Liver (tissue), 9 donors: Measurements from ENCODE around the gene ZDHHC6. TPM values are rescaled to one million over a fixed set of nuclear protein-coding genes. Genes with fewer than 3 reads are reported as not detected.
A peak's percentile ranks its signal among the peaks of the same experiment; 100 is the strongest.

Experiments used
- DNase-seq: peaks from one replicate; pipeline ENCODE4 v3.0.0-alpha.2; 2017; ENCODE audit warnings: low spot score
- H3K27ac ChIP-seq, 2 donors: one replicate each; pipeline ENCODE4 v1.7.0; 2013; ENCODE audit warnings: inconsistent platforms in 2 of 2, low read length in 2 of 2, control low read depth in 1 of 2, low read depth in 1 of 2, mild to moderate bottlenecking in 1 of 2
- H3K27me3 ChIP-seq, 4 donors: one replicate each; pipeline versions ENCODE4 v1.6.1 to v1.7.0; 2013; ENCODE audit warnings: low read length in 3 of 4, inconsistent platforms in 1 of 4, mild to moderate bottlenecking in 1 of 4, moderate library complexity in 1 of 4; ENCODE audit not compliant: control insufficient read depth in 4 of 4, insufficient read depth in 4 of 4
- H3K36me3 ChIP-seq, 4 donors: one replicate each; pipeline versions ENCODE4 v1.6.1 to v1.7.0; 2013; ENCODE audit warnings: low read length in 3 of 4, mild to moderate bottlenecking in 3 of 4, low read depth in 1 of 4, moderate library complexity in 1 of 4; ENCODE audit not compliant: control insufficient read depth in 4 of 4, insufficient read depth in 3 of 4
- H3K4me1 ChIP-seq, 4 donors: one replicate each; pipeline versions ENCODE4 v1.6.1 to v1.7.0; 2013; ENCODE audit warnings: low read length in 3 of 4, mild to moderate bottlenecking in 3 of 4, moderate library complexity in 1 of 4; ENCODE audit not compliant: control insufficient read depth in 4 of 4, insufficient read depth in 4 of 4
- H3K4me3 ChIP-seq, 3 donors: one replicate each; pipeline versions ENCODE4 v1.6.1 to v1.7.0; 2013; ENCODE audit warnings: low read length in 3 of 3, control low read depth in 1 of 3, low read depth in 1 of 3, mild to moderate bottlenecking in 1 of 3
- H3K9ac ChIP-seq, 2 donors: one replicate each; pipeline ENCODE4 v1.7.0; 2013; ENCODE audit warnings: low read length in 2 of 2, mild to moderate bottlenecking in 2 of 2, moderate library complexity in 2 of 2, control low read depth in 1 of 2, low read depth in 1 of 2
- H3K9me3 ChIP-seq, 4 donors: one replicate each; pipeline versions ENCODE4 v1.6.1 to v1.7.0; 2013; ENCODE audit warnings: low read length in 3 of 4; ENCODE audit not compliant: control insufficient read depth in 4 of 4
- EGR1 ChIP-seq, 2 donors: IDR thresholded peaks; 2 replicates each; pipeline ENCODE4 v1.6.1; 2016 to 2018; ENCODE audit warnings: antibody characterized with exemption in 2 of 2, low read depth in 2 of 2
- FOXA1 ChIP-seq: IDR thresholded peaks from 2 replicates; pipeline ENCODE4 v1.6.1; 2016; ENCODE audit warnings: antibody characterized with exemption
- FOXA2 ChIP-seq: IDR thresholded peaks from 2 replicates; pipeline ENCODE4 v1.6.1; 2016; ENCODE audit warnings: antibody characterized with exemption
- GABPA ChIP-seq, 2 donors: IDR thresholded peaks in 1 of 2; conservative IDR thresholded peaks in 1 of 2; 2 replicates each; pipeline ENCODE4 v1.6.1; 2016; ENCODE audit warnings: antibody characterized with exemption in 2 of 2, mild to moderate bottlenecking in 1 of 2, moderate library complexity in 1 of 2
- HNF4A ChIP-seq, 2 donors: conservative IDR thresholded peaks; 2 replicates each; pipeline ENCODE4 v1.6.1; 2016; ENCODE audit warnings: antibody characterized with exemption in 2 of 2, mild to moderate bottlenecking in 2 of 2
- HNF4G ChIP-seq: IDR thresholded peaks from 2 replicates; pipeline ENCODE4 v1.6.1; 2016; ENCODE audit warnings: antibody characterized with exemption
- JUND ChIP-seq, 2 donors: IDR thresholded peaks; 2 replicates each; pipeline ENCODE4 v1.6.1; 2016; ENCODE audit warnings: antibody characterized with exemption in 2 of 2
- NR2F2 ChIP-seq: IDR thresholded peaks from 2 replicates; pipeline ENCODE4 v1.6.1; 2016; ENCODE audit warnings: antibody characterized with exemption
- RAD21 ChIP-seq, 2 donors: IDR thresholded peaks; 2 replicates each; pipeline ENCODE4 v1.6.1; 2016; ENCODE audit warnings: antibody characterized with exemption in 2 of 2, mild to moderate bottlenecking in 2 of 2
- RXRA ChIP-seq, 2 donors: IDR thresholded peaks; 2 replicates each; pipeline ENCODE4 v1.6.1; 2017 to 2018; ENCODE audit warnings: antibody characterized with exemption in 2 of 2, mild to moderate bottlenecking in 1 of 2
- SP1 ChIP-seq: IDR thresholded peaks from 2 replicates; pipeline ENCODE4 v1.6.1; 2018; ENCODE audit warnings: antibody characterized with exemption, mild to moderate bottlenecking
- TAF1 ChIP-seq: conservative IDR thresholded peaks from 2 replicates; pipeline ENCODE4 v1.6.1; 2016; ENCODE audit warnings: antibody characterized with exemption, mild to moderate bottlenecking
- YY1 ChIP-seq: IDR thresholded peaks from 2 replicates; pipeline ENCODE4 v1.6.1; 2016; ENCODE audit warnings: antibody characterized with exemption, mild to moderate bottlenecking
- WGBS: extraction: QIAGEN DNeasy Blood & Tissue Kit; methylation state at CpG from one replicate; pipeline ENCODE4 v1.1.7; 2013; 5-methylcytosine and 5-hydroxymethylcytosine counted together
- polyA plus RNA-seq, 2 donors: library from polyadenylated mRNA; stranded (reverse) in 1 of 2; unstranded in 1 of 2; fragments of 200-250 nt in 1 of 2; fragments of >200 nt in 1 of 2; fragmentation: Nextera tagmentation in 1 of 2; extraction: Ambion mirVana in 1 of 2; gene quantifications; one replicate each; pipeline versions ENCODE4 v1.2.1 to v1.2.3, GENCODE V29; 2013 to 2015
- total RNA-seq, 2 donors: library from RNA; depleted of rRNA; stranded (reverse); fragments of >200 nt; gene quantifications; one replicate each; pipeline ENCODE4 v1.2.3, GENCODE V29; 2014
- TF ChIP-seq, protein P1 (sequence below): IDR thresholded peaks from 2 replicates; pipeline ENCODE4 v1.6.1; 2016; ENCODE audit warnings: antibody characterized with exemption
- TF ChIP-seq, protein P2 (sequence below): fragments of 150-350 bp; IDR thresholded peaks from 2 replicates; pipeline ENCODE4 v1.5.1; 2017; ENCODE audit warnings: improper control_type of control experiment, low read depth, low read length; ENCODE audit not compliant: missing input control
- TF ChIP-seq, protein P3 (sequence below): IDR thresholded peaks from 2 replicates; pipeline ENCODE4 v1.6.1; 2016; ENCODE audit warnings: antibody characterized with exemption
- TF ChIP-seq, protein P4 (sequence below): IDR thresholded peaks from 2 replicates; pipeline ENCODE4 v1.6.1; 2016; ENCODE audit warnings: antibody characterized with exemption
- TF ChIP-seq, protein P5 (sequence below): IDR thresholded peaks from 2 replicates; pipeline ENCODE4 v1.6.1; 2016; ENCODE audit warnings: antibody characterized with exemption, mild to moderate bottlenecking
- donor health status: healthy.
- donor health status: healthy.
- donor health status: healthy.
- donor health status: healthy.
- donor health status: healthy.

ZDHHC6 gene, protein sequence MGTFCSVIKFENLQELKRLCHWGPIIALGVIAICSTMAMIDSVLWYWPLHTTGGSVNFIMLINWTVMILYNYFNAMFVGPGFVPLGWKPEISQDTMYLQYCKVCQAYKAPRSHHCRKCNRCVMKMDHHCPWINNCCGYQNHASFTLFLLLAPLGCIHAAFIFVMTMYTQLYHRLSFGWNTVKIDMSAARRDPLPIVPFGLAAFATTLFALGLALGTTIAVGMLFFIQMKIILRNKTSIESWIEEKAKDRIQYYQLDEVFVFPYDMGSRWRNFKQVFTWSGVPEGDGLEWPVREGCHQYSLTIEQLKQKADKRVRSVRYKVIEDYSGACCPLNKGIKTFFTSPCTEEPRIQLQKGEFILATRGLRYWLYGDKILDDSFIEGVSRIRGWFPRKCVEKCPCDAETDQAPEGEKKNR
- total RNA-seq: 10 to 100 TPM; 14.1 to 19.4 TPM
- polyA plus RNA-seq: 10 to 100 TPM; 13.2 to 18.3 TPM

DNA sequence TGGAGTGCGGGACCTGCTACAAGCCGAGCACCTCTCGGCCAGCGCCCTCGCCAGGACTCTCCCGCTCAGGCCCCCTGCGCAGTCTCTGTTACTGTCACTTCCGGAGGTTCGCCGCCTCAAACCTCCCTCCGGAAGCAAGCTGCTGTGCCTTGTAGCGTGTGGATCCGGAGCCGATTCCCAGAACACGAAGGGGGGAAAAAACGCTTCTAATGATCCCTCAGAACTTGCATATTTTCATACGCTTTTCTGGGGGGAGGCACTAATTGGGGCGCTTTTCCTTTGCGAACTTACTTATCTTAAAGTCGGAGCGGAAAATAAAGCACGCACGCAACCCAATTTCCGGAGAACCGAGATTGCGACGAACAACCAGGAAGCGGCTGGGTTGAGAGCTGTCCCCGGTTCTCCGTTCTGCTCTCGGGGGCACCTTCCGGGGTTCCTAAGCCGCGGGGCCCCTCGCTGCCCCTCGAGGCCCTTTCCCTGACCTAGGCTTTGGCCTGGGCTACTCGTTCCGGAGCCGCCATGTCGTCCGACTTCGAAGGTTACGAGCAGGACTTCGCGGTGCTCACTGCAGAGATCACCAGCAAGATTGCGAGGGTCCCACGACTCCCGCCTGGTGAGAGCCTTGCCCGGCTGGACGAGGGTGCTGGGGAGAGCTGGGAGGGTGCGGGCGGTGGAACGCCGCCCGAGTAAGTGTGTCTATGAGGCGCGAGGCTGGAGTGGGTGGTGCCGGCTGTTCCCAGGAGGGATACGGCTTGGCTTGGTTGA lies at the start of gene ZDHHC6, which contains the start of gene VTI1A:
Gene ZDHHC6, minus strand, starts transcription at position 60 of the 765 bp plus-strand sequence. CDS start 1,478 bp downstream, outside the sequence.
Gene VTI1A, plus strand, starts transcription at position 361 of the 765 bp plus-strand sequence. Its CDS starts 159 bp downstream, at position 520.
- TF ChIP-seq, protein P1, sequence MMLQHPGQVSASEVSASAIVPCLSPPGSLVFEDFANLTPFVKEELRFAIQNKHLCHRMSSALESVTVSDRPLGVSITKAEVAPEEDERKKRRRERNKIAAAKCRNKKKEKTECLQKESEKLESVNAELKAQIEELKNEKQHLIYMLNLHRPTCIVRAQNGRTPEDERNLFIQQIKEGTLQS: no peak
- TF ChIP-seq JUND (IDR thresholded peaks at IDR 0.05) (no peak), FOXA1 (no peak), RXRA (IDR thresholded peaks at IDR 0.05) (peak; percentile 92 to 94), GABPA (IDR thresholded peaks at IDR 0.05 in 1 of 2, conservative IDR thresholded peaks at IDR 0.05 in 1 of 2) (peak; percentile 98 to 99), EGR1 (IDR thresholded peaks at IDR 0.05; ENCODE audit: low read depth in 2 of 2) (peak; percentile 47 to 70), SP1 (peak; percentile 34), HNF4A (conservative IDR thresholded peaks at IDR 0.05) (peak in 1 of 2 donors; percentile 7), YY1 (peak; percentile 75), NR2F2 (peak; percentile 46), RAD21 (IDR thresholded peaks at IDR 0.05) (no peak), FOXA2 (no peak), TAF1 (no peak), HNF4G (no peak)
- TF ChIP-seq, protein P2, sequence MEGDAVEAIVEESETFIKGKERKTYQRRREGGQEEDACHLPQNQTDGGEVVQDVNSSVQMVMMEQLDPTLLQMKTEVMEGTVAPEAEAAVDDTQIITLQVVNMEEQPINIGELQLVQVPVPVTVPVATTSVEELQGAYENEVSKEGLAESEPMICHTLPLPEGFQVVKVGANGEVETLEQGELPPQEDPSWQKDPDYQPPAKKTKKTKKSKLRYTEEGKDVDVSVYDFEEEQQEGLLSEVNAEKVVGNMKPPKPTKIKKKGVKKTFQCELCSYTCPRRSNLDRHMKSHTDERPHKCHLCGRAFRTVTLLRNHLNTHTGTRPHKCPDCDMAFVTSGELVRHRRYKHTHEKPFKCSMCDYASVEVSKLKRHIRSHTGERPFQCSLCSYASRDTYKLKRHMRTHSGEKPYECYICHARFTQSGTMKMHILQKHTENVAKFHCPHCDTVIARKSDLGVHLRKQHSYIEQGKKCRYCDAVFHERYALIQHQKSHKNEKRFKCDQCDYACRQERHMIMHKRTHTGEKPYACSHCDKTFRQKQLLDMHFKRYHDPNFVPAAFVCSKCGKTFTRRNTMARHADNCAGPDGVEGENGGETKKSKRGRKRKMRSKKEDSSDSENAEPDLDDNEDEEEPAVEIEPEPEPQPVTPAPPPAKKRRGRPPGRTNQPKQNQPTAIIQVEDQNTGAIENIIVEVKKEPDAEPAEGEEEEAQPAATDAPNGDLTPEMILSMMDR: no peak
- TF ChIP-seq, protein P3, sequence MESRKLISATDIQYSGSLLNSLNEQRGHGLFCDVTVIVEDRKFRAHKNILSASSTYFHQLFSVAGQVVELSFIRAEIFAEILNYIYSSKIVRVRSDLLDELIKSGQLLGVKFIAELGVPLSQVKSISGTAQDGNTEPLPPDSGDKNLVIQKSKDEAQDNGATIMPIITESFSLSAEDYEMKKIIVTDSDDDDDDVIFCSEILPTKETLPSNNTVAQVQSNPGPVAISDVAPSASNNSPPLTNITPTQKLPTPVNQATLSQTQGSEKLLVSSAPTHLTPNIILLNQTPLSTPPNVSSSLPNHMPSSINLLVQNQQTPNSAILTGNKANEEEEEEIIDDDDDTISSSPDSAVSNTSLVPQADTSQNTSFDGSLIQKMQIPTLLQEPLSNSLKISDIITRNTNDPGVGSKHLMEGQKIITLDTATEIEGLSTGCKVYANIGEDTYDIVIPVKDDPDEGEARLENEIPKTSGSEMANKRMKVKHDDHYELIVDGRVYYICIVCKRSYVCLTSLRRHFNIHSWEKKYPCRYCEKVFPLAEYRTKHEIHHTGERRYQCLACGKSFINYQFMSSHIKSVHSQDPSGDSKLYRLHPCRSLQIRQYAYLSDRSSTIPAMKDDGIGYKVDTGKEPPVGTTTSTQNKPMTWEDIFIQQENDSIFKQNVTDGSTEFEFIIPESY: peak; percentile 43
- TF ChIP-seq, protein P4, sequence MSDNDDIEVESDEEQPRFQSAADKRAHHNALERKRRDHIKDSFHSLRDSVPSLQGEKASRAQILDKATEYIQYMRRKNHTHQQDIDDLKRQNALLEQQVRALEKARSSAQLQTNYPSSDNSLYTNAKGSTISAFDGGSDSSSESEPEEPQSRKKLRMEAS: peak; percentile 80
- TF ChIP-seq, protein P5, sequence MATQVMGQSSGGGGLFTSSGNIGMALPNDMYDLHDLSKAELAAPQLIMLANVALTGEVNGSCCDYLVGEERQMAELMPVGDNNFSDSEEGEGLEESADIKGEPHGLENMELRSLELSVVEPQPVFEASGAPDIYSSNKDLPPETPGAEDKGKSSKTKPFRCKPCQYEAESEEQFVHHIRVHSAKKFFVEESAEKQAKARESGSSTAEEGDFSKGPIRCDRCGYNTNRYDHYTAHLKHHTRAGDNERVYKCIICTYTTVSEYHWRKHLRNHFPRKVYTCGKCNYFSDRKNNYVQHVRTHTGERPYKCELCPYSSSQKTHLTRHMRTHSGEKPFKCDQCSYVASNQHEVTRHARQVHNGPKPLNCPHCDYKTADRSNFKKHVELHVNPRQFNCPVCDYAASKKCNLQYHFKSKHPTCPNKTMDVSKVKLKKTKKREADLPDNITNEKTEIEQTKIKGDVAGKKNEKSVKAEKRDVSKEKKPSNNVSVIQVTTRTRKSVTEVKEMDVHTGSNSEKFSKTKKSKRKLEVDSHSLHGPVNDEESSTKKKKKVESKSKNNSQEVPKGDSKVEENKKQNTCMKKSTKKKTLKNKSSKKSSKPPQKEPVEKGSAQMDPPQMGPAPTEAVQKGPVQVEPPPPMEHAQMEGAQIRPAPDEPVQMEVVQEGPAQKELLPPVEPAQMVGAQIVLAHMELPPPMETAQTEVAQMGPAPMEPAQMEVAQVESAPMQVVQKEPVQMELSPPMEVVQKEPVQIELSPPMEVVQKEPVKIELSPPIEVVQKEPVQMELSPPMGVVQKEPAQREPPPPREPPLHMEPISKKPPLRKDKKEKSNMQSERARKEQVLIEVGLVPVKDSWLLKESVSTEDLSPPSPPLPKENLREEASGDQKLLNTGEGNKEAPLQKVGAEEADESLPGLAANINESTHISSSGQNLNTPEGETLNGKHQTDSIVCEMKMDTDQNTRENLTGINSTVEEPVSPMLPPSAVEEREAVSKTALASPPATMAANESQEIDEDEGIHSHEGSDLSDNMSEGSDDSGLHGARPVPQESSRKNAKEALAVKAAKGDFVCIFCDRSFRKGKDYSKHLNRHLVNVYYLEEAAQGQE: peak; percentile 25
- Histone ChIP-seq H3K27ac (peak within 1 kb of the TSS; percentile 82 to 86), H3K36me3 (peaks cover 0 to 12% (median 9%) of the 10 kb centered on the region in 4 donors), H3K9ac (peak within 1 kb of the TSS; percentile 82 to 97), H3K27me3 (no peaks in the 10 kb centered on the region), H3K4me1 (peaks cover 2 to 29% (median 25%) of the 10 kb centered on the region in 4 donors), H3K9me3 (no peaks in the 10 kb centered on the region), H3K4me3 (peak within 1 kb of the TSS; percentile 88 to 100 (median 90))
- DNase-seq: peak; percentile 87
- under 1% methylated on average over 59 of the region's 59 CpGs for WGBS
